ENCODE data around the gene RPRD1B. TPM values are rescaled to one million over a fixed set of nuclear protein-coding genes. Genes with fewer than 3 reads are reported as not detected.

RPRD1B gene
- total RNA-seq, 1 donor from 2014 or later: 21.1 TPM

GRCh38 chr20:37999526-38000263 is 33.9 kb upstream of the RPRD1B start:
- no peak for TF ChIP-seq CTCF (IDR thresholded peaks at IDR 0.05; ENCODE audit: insufficient read depth, low read length, poor library complexity, severe bottlenecking)
- DNase-seq (ENCODE audit: low read depth): no peak
- H3K4me3 ChIP-seq (ENCODE audit: low read depth, low read length): no peak overlapping the region
- H3K36me3 ChIP-seq (ENCODE audit: control insufficient read depth, insufficient read depth, low read length): peaks cover 1% of the 10 kb centered on the region
- no peaks in the 10 kb centered on the region for H3K27me3 ChIP-seq (ENCODE audit: control insufficient read depth, insufficient read depth, low read length)

DNA sequence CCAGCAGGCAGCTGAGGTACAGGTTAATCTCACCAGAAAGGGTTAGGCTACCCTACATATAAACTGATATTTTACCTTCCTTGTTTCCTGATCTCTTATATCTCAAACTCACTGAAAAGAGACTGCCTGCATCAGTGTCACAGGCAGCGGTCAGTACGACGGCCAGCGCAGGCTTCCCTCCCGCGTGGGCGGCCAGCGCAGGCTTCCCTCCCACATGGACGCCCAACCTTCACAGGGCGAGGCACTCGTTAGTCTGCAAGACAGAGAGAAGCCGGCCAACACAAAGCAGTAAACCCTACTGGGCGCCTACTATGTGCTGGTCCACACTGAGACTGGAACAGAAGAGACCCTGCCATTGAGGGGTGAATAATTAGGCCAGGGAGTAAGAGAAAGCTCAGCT is 33.3 kb upstream of the RPRD1B start:
- Histone ChIP-seq H3K4me3 (ENCODE audit: low read depth, low read length) (no peak overlapping the region), H3K36me3 (ENCODE audit: control insufficient read depth, insufficient read depth, low read length) (peaks cover 1% of the 10 kb centered on the region), H3K27me3 (ENCODE audit: control insufficient read depth, insufficient read depth, low read length) (no peaks in the 10 kb centered on the region)
- no peak for DNase-seq (ENCODE audit: low read depth)
- no peak for TF ChIP-seq CTCF (IDR thresholded peaks at IDR 0.05; ENCODE audit: insufficient read depth, low read length, poor library complexity, severe bottlenecking)

GRCh38 chr20:38001173-38001875 is 32.2 kb upstream of the RPRD1B start:
- no peak for TF ChIP-seq CTCF (IDR thresholded peaks at IDR 0.05; ENCODE audit: insufficient read depth, low read length, poor library complexity, severe bottlenecking)
- DNase-seq (ENCODE audit: low read depth): no peak
- H3K36me3 ChIP-seq (ENCODE audit: control insufficient read depth, insufficient read depth, low read length): peaks cover 1% of the 10 kb centered on the region
- H3K27me3 ChIP-seq (ENCODE audit: control insufficient read depth, insufficient read depth, low read length): no peaks in the 10 kb centered on the region
- H3K4me3 ChIP-seq (ENCODE audit: low read depth, low read length): no peak overlapping the region

GRCh38 chr20:38001981-38002380 is 31.6 kb upstream of the RPRD1B start:
- Histone ChIP-seq H3K27me3 (ENCODE audit: control insufficient read depth, insufficient read depth, low read length) (no peaks in the 10 kb centered on the region), H3K4me3 (ENCODE audit: low read depth, low read length) (no peak overlapping the region), H3K36me3 (ENCODE audit: control insufficient read depth, insufficient read depth, low read length) (peaks cover 1% of the 10 kb centered on the region)
- no peak for TF ChIP-seq CTCF (IDR thresholded peaks at IDR 0.05; ENCODE audit: insufficient read depth, low read length, poor library complexity, severe bottlenecking)
- no peak for DNase-seq (ENCODE audit: low read depth)

DNA sequence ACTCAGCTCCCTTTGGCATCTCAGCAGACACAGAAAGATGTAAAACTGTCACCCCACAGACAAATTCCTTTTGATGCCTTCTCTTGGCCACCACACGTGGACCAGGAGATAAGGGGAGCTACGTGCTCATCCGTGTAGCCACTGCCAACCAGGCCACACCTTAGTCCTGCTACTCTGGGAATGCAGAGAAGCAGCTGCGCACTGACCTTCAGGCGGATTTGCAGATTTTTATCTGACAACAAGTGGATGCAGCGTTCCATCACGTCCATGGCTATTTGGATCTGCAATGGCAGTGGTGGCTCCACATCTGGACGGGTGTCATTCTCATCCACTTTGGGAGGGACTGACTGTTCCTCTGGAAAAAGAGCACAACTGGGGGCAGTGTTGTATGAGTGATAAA is 31.1 kb upstream of the RPRD1B start:
- peaks cover 1% of the 10 kb centered on the region for H3K36me3 ChIP-seq (ENCODE audit: control insufficient read depth, insufficient read depth, low read length)
- TF ChIP-seq CTCF (IDR thresholded peaks at IDR 0.05; ENCODE audit: insufficient read depth, low read length, poor library complexity, severe bottlenecking): no peak
- no peaks in the 10 kb centered on the region for H3K27me3 ChIP-seq (ENCODE audit: control insufficient read depth, insufficient read depth, low read length)
- no peak overlapping the region for H3K4me3 ChIP-seq (ENCODE audit: low read depth, low read length)
- no peak for DNase-seq (ENCODE audit: low read depth)

Measured in kidney epithelial cell (primary cell).